Stimulated activated CD8-positive, alpha-beta memory T cell treated with anti-CD3 and anti-CD28 coated beads, Interleukin-4, amount 100 ng/mL, for 4 hours (primary cell): Measurements from ENCODE around the gene UBASH3B.
A peak's percentile ranks its signal among the peaks of the same experiment; 100 is the strongest.

Experiments used
- DNase-seq, 2 donors: peaks; one replicate each; pipeline ENCODE4 v3.0.0-alpha.2; 2020; ENCODE audit warnings: low read depth in 2 of 2, low spot score in 1 of 2

Gene UBASH3B

GRCh38 chr11:122706291-122707088, 51.0 kb downstream of the UBASH3B start:
- DNase-seq: no peak

GRCh38 chr11:122707111-122707510, 51.6 kb downstream of the UBASH3B start:
- DNase-seq: no peak

- no peak for DNase-seq
Observed at GRCh38 chr11:122707901-122708300, 52.4 kb downstream of the UBASH3B start.

- DNase-seq: no peak
Observed at GRCh38 chr11:122709039-122709760, 53.7 kb downstream of the UBASH3B start.

GRCh38 chr11:122711362-122711761, 55.8 kb downstream of the UBASH3B start:
- no peak for DNase-seq

- DNase-seq: no peak
Observed at GRCh38 chr11:122711831-122712381, 56.4 kb downstream of the UBASH3B start.

- no peak for DNase-seq
Observed at GRCh38 chr11:122714004-122714403, 58.5 kb downstream of the UBASH3B start.

GRCh38 chr11:122714484-122714883, 59.0 kb downstream of the UBASH3B start:
- DNase-seq: no peak

GRCh38 chr11:122715548-122716440, 60.3 kb downstream of the UBASH3B start:
- no peak for DNase-seq

GRCh38 chr11:122717264-122717867, 61.8 kb downstream of the UBASH3B start:
- DNase-seq: peak; percentile 8 to 39

GRCh38 chr11:122720107-122720881, 64.8 kb downstream of the UBASH3B start:
- DNase-seq: no peak

GRCh38 chr11:122721201-122721963, 65.9 kb downstream of the UBASH3B start:
- DNase-seq: no peak

GRCh38 chr11:122721964-122722266, 66.4 kb downstream of the UBASH3B start:
- no peak for DNase-seq

- DNase-seq: no peak
Observed at GRCh38 chr11:122723106-122723505, 67.6 kb downstream of the UBASH3B start.

GRCh38 chr11:122723576-122723975, 68.1 kb downstream of the UBASH3B start:
- DNase-seq: no peak

GRCh38 chr11:122724520-122724919, 69.0 kb downstream of the UBASH3B start:
- DNase-seq: no peak

- DNase-seq: no peak
Observed at GRCh38 chr11:122726028-122726427, 70.5 kb downstream of the UBASH3B start.

- DNase-seq: no peak
Observed at GRCh38 chr11:122727101-122727929, 71.8 kb downstream of the UBASH3B start.

- DNase-seq: no peak
Observed at GRCh38 chr11:122728561-122728960, 73.0 kb downstream of the UBASH3B start.
